NK-92 (cell line): Measurements from ENCODE around the gene MYO15B.
"Not testable (repeated sequence)": the region's sequence is repeated elsewhere in the genome, so short reads cannot be mapped to it uniquely, and the experiment has no call there.

Experiments
- DNase-seq: peaks from one replicate; lab custom pipeline; 2025; ENCODE audit not compliant: unreplicated experiment; lab: John Stamatoyannopoulos, UW

The MYO15B gene

DNA sequence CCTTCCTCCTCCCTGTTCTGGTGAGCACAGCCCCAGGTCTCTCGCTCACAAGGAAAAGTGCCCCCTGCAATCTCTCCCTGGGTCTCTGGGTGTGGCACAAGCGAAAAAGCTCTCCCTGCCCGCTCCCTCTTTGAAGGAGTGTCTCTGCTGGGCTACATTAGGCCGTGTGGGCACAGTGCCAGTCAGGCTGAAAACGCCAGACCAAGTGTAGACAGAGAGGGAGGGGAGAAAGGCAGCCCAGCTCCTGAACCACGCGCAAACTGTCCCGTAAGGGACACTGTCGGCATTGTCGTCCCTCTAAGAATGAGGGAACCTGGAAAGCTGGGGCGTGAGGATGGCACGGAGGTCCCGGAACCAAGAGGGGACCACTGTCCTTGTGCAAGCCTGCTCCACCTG lies 49.5 kb downstream of the MYO15B start:
- DNase-seq = no peak

DNA sequence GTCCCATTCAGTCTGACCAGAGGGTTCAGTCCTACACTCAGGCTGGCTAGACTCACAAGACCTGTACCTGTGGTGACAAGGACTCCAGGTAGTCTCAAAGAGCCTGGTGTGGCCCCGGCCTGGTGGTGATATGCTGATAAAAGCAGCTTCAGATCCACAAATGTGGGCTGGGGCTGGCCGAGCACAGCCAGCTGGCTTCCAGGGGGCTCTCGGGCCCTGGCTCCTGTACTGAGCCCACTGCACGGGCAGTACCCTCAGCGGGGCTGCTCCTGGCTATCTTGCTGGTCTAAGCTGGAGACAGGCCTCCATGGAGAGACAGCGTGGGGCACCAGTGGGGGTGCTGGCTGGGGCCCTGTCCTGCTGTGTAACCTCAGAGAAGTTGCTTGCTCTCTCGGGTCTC lies 50.0 kb downstream of the MYO15B start:
- no peak for DNase-seq

DNA sequence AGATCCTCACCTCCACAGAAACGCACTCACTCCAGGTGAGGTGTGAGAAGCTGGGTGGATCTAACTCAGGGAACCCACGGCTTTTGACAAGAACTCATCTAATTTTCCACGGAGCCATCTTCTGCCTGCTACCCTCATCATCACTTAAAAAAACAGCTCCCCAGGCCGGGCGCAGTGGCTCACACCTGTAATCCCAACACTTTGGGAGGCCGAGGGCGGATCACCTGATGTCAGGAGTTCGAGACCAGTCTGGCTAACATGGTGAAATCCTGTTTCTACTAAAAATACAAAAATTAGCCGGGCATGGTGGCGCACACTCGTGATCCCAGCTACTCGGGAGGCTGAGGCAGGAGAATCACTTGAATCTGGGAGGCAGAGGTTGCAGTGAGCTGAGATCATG lies 50.4 kb downstream of the MYO15B start:
- not testable (repeated sequence) for DNase-seq

DNA sequence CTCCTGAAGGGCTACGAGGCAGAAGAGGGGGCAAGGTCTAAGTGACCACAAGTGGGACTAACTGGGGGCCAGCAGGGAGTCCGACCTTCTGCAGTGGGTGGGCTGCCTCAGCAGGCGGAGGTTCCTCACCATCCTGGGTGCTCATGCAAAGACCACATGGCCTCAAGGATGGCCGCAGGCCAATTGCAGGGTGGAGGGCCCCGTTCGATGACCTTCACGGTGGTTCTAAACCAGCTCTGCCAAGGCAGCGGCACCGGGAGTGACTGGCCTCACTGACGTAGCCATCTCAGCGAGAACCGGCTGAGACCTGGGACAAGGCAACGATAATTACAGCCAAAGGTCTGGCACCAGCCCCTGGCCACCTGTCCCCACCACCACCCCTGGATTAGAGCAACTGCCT lies 51.3 kb downstream of the MYO15B start:
- no peak for DNase-seq

DNA sequence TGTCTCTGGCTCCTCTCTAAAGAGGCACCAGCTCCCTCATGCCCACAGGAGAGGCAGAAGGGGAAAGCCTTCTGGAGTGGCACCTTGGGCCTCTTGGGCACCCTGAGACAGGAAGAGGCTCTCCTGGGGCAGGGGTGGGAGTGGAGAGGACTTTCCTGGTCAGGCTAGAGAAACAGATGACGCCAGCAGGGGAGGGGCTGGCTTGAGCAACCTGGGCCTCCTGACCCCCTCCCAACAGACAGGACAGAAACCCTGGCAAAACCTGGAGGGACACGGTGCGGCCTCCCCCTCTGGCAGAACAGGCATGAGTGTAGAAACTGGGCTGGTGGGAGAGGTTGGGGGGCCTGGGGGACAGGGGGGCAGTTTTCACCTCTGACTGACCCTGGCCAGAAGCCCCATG lies 51.7 kb downstream of the MYO15B start:
- no peak for DNase-seq

DNA sequence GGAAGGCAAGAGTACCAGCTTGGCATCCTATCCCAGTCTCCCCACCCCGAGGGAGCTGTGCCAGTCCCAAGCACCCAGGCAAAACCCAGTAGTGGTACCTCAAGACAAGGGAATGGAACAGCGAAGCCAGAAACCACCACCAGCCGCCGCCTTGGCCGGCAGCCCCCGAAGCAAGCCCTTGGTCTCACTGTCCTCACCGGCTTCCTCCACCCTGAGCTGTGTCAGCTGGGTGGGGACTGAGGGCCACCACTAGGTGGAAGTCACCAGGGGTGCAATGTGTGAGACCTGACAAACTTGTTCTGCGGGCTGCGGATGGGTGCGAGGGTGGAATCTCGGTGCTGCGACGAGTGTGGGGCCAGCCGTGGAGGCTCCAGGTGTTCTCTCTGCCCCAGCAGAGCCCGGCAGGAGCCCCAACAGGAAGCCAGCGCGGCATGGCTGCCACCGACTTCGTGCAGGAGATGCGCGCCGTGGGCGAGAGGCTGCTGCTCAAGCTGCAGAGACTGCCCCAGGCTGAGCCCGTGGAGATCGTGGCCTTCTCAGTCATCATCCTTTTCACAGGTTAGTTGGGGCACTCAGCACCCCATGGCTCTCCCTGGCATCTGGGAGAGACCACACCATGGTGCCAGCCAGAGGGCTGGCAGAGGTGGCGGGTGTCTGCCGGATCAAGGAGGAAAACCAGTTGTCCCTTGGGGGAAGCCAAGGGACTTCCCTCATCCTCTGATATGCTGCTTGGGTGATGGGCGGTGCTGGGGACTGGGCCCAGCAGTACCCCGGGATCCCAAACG lies 52.4 kb downstream of the MYO15B start:
- DNase-seq = no peak

DNA sequence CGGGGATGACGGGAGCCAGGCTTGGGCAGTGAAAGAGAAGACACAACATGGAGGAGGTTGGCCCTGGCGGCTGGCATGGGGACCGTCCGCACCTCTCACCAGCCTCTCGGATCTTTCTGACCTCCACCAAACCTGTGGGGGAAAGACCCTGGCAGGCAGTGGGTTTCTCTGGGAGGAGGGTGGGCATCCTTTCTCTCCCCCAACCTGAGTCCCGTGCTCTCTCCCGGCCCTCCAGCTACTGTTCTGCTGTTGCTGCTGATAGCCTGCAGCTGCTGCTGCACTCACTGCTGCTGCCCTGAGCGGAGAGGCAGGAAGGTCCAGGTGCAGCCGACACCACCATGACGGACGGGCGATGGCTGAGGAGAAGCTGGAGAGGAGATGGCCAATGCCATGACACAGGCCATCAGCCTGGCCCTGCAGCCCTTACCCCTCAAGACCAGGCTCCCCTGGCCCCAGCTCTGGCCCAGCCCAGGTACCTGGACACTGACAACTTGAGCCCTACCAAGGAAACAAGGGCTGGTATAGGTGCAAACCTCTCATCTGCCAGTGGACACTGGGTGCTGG lies 53.0 kb downstream of the MYO15B start:
- DNase-seq = no peak

DNA sequence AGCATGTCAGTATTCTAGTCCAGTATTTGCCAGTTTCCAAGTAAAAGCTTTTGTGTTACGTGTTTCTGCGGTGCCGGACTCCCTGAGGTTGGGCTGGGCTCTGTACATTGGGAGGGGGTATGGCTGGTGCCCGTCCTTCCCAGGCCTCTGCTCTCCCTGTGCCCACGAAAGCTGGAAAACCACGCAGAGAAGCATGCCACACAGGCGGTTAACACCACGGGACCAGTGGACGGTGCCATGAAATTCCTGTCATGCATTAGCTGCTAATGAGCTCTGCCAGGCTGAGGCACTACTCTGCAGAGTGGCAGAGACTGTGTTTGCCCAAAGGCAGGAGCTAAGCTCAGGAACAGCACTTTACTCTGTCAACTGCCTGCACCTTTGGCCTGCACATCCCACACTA lies 53.7 kb downstream of the MYO15B start:
- no peak for DNase-seq

DNA sequence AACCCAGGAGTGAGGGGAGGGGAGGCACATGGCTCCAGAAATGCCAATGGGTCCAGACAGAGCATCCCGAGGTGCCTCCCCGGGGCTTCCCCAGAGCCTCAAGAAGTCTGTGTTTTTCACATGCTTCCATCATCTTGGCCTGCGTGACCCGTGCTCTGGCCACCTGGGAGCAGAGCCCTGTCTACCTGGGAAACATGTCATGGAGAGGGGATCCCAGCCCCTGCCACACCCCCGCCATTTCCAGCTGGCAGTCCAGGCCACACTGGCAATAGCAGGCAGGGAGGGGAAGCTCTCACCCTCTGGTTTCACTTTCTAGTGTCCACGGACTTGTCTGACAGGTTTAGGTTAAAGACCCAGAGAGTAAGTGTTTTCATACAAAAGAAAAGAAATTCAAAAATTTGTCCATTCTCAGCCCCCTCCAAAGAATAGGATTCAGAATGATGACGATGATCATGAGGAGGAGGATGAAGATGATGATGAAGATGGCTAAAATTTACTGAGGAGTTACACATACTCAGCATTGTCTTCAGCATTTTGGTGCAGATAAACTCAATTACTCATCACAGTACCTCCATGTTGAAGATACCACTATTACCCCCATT lies 54.7 kb downstream of the MYO15B start:
- no peak for DNase-seq

DNA sequence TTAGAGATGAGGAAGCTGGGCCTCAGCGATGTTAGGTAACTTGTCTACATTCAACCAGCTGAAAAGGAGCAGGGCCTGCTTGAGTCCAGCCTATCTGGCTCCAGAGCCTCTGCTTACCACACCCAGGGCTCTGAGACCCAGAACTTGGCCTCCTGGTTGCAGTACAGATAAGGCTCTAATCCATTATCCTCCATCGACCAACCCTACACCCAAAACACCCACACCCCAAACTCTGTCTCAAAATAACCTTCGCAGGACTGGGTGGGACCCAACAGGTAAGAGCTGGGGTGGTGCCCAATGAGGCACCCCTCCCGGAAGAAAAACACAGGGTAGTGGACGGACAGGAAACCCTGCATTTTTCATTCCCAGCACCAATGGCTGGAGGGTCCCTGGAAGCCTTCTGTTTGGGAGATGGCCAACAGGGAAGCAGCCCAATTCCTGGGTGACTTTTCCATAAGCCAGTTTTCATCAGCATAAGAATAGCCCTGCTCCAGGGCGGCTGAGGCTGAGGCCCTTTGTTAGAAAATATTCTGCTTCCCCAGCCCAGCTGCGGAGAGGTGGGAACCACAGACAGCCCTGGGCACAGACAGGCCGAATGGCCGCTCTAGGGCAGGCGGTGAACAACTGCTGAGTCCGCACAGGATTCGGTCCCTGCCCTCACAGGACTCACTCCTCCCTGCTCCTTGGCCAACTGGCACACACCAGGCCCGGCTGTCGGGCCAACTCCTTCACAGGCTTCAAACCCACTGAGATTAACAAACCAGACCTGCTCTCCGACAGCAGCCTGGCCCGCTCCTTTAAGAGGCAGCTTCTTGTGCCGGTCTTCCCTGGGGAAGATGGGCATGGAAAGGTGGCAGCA lies 55.4 kb downstream of the MYO15B start:
- DNase-seq = no peak

DNA sequence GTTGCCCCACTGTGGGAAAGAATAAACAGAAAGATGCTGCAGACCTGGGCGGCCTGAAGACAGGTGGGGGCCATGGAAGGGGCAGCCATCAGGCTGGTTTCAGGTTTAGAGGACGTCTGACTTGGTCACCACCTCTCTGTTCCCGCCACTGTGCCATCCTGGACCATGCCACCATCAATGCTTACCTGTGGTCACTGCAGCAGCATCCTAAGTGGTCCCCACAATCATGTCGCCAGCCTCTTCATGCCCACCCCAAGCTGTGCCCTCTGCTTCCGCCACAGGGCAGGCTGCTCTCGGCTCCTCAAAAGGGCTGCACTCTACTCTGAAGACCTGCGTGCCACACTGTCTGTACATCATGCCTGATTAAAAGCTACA lies 56.0 kb downstream of the MYO15B start:
- no peak for DNase-seq

DNA sequence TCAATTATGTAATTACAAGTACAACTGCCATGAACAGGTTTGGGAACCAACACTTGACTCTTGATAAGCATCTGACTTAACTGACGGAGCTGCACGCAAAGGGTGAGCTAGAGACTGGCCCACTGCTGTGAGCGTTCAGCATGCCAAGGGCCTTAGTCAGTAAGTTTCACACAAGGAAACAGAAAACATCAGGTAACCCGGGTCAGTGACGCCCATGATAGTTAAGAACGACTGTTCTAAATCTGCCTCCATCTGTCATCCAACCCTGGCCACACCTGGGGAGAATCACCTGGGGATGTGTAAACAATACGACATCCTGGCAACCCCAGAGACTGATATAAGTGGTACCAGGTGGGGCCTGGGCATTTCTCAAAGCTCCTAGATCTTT lies 57.9 kb downstream of the MYO15B start:
- no peak for DNase-seq

DNA sequence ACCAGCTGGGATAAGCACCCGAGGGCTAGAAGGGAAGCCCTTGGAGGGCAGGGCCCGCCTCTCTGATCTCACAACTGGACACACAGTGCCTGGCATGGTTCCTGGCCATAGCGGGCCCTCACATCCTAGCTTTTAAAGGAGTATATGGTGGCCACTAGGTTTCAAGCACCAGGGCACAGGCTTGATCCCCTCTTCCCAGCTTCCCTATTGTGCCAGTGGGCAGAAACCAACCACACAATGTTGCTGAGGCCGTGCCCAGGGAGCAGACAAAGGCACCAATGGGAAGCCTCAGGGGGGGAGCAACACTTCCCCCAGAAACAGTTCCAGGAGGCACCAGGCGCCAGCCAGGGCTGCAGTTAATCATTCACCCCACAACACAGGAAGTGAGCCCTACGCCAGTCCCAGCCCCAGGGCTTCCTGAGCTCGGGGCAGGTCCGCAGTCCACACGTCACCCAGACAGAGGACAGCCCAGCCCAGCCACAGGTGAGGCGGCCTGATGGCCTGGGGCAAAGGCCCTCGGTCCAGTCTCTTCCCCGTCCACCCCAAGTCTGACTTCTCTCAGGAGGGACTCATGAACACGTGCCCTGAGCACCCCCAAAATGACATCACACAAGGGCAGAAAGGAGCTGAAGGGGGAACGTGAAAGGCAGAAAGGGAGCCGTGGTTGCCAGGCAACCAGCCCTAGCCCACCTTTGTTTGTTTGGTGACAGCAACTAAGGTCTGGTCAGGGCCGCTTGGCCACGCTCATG lies 58.5 kb downstream of the MYO15B start:
- no peak for DNase-seq

DNA sequence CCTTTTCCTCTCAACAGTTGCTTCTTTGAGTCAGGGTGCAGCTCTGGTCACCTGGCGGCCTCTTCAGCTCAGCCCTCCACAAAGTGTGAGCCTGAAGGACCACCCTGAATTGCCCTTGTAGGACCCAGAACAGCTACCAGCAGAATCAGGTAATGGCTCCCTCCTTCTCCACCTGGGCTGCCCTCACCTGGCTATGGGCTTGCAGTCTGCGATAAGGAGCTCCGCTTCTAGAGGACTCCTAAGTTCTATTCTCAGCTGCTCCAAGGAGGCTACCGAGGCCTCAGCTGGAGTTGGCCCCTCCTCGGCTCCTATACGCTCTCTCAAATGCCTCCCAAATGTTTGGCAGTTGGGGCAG lies 59.0 kb downstream of the MYO15B start:
- no peak for DNase-seq

DNA sequence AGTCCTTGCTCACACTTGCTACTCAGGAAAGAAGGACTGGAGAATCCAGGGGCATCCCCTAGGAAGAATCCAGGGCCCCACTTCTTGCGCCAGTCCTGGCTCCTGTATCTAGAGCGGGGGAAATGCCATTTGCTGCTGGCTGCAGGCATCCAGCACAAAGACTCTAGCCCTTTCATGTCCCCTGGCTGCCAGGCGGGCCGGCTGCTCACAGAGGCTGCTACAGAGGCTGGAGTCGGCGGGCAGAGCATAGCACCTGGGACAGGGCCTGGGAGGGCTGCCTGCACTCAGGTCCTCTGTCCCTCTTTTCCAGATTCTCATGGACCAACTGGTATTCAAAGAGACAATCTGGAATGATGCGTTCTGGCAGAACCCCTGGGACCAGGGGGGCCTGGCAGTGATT lies 59.5 kb downstream of the MYO15B start:
- DNase-seq = no peak

DNA sequence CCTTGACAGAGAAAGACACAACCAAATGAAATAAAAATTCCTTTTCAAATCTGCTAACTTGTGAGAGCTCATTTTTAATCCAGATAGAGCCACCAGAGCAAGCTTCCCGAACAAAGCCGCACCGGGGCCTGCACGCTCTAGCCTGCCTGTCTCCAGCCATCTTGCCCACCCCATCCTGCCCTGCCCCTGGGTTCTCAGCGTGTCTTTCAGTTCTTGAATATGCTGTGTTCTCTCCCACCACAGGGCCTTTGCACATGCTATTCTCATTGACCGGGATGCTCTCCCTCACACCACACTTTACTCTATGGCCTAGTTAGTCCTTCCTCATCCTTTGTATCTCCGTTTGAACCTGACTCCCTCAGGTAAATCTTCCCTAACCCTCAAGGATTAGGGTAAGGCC lies 60.3 kb downstream of the MYO15B start:
- no peak for DNase-seq

DNA sequence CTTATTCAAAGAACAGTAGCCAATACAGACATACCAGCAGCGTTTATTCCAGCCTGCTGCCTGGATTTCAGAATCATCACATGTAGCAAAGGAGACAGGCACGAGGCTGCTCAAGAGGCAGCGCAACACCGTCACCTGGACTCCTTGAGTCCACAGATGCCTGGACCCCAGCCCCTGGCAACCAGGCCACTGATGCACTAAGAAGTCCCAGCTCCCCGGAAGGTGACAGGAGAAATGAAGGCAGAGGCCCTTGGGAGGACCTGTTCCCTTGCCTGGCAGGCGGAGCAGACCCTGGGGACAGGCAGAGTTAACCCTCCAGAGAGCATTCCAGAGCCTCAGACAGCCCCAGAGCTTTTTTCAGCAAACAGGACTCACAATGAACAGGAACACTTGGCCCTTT lies 62.1 kb downstream of the MYO15B start:
- DNase-seq = no peak

DNA sequence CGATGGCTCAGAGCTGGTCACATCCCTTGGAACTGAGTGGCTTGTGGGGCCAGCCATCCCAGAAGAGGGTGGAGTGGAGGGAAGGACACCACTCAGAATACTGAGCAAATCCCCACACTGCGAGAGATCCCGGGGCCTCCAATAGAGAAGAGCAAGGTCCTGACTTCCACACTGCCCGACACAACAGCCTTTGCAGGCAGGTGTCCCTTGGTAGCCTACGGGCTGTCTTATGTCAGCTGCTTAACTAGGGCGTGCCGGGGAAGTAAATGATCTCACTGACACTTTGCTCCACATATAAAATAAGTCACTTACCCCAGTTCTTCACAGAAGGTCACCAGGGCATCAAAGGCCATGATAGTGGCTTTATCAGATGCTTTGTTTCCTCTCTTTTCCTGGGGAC lies 63.3 kb downstream of the MYO15B start:
- no peak for DNase-seq

DNA sequence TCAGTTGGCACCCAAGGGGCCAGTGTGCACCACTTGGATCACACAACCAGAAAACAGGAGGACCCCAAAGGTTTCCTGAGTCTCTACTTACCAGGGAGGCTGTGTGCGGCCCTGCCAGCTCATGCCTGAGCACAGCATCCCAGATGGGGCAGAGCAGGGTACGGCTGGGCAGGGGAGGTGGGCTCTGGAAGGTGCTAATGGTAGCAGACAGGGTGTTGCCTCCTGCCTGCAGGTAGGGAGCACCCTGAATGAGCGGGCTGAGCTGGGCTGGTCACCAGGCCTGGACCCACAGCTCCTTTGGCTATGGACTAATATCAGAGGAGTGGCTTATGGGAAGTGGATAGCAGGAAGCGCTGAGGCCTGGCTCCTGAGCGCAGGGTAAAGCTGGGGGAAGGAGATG lies 64.7 kb downstream of the MYO15B start:
- no peak for DNase-seq

DNA sequence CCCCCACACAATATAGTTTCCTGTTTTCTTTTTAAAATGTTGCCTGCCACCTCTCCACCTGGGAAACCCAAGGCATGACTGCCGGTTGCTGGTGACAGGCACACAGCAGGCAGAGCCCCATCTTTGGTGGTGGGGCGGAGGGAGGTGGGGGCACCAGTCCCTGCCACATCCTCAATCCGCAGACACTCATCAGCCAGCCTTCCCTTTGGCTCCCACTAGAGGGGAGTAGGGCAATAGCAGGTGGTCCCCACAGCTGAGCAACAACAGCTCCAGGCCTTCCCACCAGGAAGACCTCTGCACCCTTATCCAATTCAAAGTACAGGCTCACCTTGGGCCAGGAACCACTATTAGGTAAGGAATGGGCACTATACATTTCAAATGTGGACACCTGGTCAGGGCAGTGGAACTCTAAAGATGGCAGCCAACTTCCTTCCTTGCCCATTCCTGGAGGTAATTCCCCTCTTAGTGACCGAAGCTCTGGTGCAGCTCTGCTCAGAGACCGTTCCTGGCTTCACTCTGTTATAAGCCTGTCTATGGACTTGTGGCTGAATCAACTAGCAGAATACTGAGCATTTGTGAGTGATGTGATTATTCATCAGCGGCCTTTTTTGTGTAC lies 65.4 kb downstream of the MYO15B start:
- DNase-seq = no peak

DNA sequence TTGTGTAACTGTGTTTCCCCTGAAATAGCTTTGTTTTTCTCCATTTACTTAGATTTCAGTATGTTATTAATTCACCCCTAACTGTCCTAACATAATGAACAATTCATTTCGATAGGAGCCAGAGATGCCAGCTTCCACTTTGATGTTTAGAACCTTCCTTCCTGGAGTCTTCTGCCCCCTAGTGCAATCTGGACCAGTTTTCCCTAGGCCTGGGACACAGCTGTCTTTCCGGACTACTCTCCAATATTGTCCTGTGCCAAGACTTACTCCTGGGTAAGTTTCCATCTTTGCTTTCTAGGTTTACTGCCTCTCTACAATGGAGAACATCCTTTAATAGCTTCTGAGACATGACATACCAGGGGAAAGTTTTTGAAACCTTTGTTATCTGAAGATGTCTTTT lies 66.6 kb downstream of the MYO15B start:
- no peak for DNase-seq
